GM18517 (cell line): ENCODE measurements around the gene POLR1G.
"Not testable (repeated sequence)": the region's sequence is repeated elsewhere in the genome, so short reads cannot be mapped to it uniquely, and the experiment has no call there.

Experiments
- ATAC-seq: cut with Tn5 transposase; IDR thresholded peaks from one replicate; pipeline ENCODE4 v1.9.1; 2021; ENCODE audit warnings: mild to moderate bottlenecking, moderate library complexity; ENCODE audit not compliant: unreplicated experiment

Gene POLR1G

GRCh38 chr19:45419895-45420294, 13.5 kb downstream of the POLR1G start:
- no peak for ATAC-seq

- ATAC-seq, result no peak
Measured at GRCh38 chr19:45420356-45420755, 13.9 kb downstream of the POLR1G start.

- no peak for ATAC-seq
Measured at GRCh38 chr19:45420871-45421270, 14.4 kb downstream of the POLR1G start.

- no peak for ATAC-seq
Measured at GRCh38 chr19:45421947-45422498, 15.6 kb downstream of the POLR1G start.

GRCh38 chr19:45423033-45423588, 16.7 kb downstream of the POLR1G start:
- no peak for ATAC-seq

GRCh38 chr19:45423589-45424190, 17.2 kb downstream of the POLR1G start, which contains the start of gene ERCC1:
TSS of gene ERCC1 (minus strand) at chr19:45423917. CDS start at chr19:45423374, 543 bp downstream.
- ATAC-seq, result peak; percentile 58

GRCh38 chr19:45424191-45425058, 18.0 kb downstream of the POLR1G start:
- ATAC-seq, result no peak

- no peak for ATAC-seq
Measured at GRCh38 chr19:45428384-45429231, 22.2 kb downstream of the POLR1G start.

- ATAC-seq, result not testable (repeated sequence)
Measured at GRCh38 chr19:45429896-45430295, 23.5 kb downstream of the POLR1G start.

- ATAC-seq, result not testable (repeated sequence)
Measured at GRCh38 chr19:45431008-45431407, 24.6 kb downstream of the POLR1G start.

- ATAC-seq, result not testable (repeated sequence)
Measured at GRCh38 chr19:45432543-45432942, 26.1 kb downstream of the POLR1G start.

- ATAC-seq, result no peak
Measured at GRCh38 chr19:45437328-45437727, 30.9 kb downstream of the POLR1G start.

GRCh38 chr19:45439190-45439568, 32.7 kb downstream of the POLR1G start:
- no peak for ATAC-seq

- ATAC-seq, result peak; percentile 65
Measured at GRCh38 chr19:45439569-45440258, 33.3 kb downstream of the POLR1G start.

- no peak for ATAC-seq
Measured at GRCh38 chr19:45440259-45440638, 33.8 kb downstream of the POLR1G start.

- no peak for ATAC-seq
Measured at GRCh38 chr19:45440873-45441654, 34.6 kb downstream of the POLR1G start.

- ATAC-seq, result no peak
Measured at GRCh38 chr19:45442408-45442777, 35.9 kb downstream of the POLR1G start.

- no peak for ATAC-seq
Measured at GRCh38 chr19:45442778-45443461, 36.5 kb downstream of the POLR1G start.
